AG04449 (cell line): ENCODE results near the gene PLA2R1.

ENCODE experiments used
- CTCF ChIA-PET: fragments of 350-600 bp; formaldehyde crosslinking; extraction: SDS; loops from one replicate; lab custom pipeline; 2021; ENCODE audit warnings: antibody characterized with exemption; lab: Yijun Ruan, JAX
- POLR2A ChIA-PET: fragments of 400-600, 350-600 bp; formaldehyde crosslinking; extraction: SDS; loops from one replicate; lab custom pipeline; 2020; ENCODE audit warnings: antibody characterized with exemption, inconsistent platforms; lab: Yijun Ruan, JAX
- DNase-seq: peaks from one replicate; pipeline ENCODE4 v3.0.0-alpha.2; 2010; ENCODE audit warnings: low read depth, low spot score
- H3K4me3 ChIP-seq: 2 replicates; pipeline ENCODE4 v1.5.1; 2011; ENCODE audit warnings: low read depth, mild to moderate bottlenecking, control low read depth, low read length
- TF ChIP-seq, protein P1 (sequence below): IDR thresholded peaks from one replicate; pipeline ENCODE4 v1.5.1; 2011; ENCODE audit warnings: mild to moderate bottlenecking, moderate library complexity, low read length, control low read depth, inconsistent platforms; ENCODE audit not compliant: insufficient read depth; ENCODE audit errors: missing control alignments

The PLA2R1 gene

GRCh38 chr2:159933727-159934049 is 128.7 kb downstream of the PLA2R1 start:
- TF ChIP-seq, protein P1, sequence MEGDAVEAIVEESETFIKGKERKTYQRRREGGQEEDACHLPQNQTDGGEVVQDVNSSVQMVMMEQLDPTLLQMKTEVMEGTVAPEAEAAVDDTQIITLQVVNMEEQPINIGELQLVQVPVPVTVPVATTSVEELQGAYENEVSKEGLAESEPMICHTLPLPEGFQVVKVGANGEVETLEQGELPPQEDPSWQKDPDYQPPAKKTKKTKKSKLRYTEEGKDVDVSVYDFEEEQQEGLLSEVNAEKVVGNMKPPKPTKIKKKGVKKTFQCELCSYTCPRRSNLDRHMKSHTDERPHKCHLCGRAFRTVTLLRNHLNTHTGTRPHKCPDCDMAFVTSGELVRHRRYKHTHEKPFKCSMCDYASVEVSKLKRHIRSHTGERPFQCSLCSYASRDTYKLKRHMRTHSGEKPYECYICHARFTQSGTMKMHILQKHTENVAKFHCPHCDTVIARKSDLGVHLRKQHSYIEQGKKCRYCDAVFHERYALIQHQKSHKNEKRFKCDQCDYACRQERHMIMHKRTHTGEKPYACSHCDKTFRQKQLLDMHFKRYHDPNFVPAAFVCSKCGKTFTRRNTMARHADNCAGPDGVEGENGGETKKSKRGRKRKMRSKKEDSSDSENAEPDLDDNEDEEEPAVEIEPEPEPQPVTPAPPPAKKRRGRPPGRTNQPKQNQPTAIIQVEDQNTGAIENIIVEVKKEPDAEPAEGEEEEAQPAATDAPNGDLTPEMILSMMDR: no peak
- DNase-seq: no peak
- POLR2A ChIA-PET: no interaction called here
- CTCF ChIA-PET: no interaction called here
- no peak overlapping the region for H3K4me3 ChIP-seq

GRCh38 chr2:159933040-159933726 is 129.2 kb downstream of the PLA2R1 start:
- TF ChIP-seq, protein P1: no peak
- no peak overlapping the region for H3K4me3 ChIP-seq
- no peak for DNase-seq
- CTCF ChIA-PET: no interaction called here
- POLR2A ChIA-PET: no interaction called here

DNA sequence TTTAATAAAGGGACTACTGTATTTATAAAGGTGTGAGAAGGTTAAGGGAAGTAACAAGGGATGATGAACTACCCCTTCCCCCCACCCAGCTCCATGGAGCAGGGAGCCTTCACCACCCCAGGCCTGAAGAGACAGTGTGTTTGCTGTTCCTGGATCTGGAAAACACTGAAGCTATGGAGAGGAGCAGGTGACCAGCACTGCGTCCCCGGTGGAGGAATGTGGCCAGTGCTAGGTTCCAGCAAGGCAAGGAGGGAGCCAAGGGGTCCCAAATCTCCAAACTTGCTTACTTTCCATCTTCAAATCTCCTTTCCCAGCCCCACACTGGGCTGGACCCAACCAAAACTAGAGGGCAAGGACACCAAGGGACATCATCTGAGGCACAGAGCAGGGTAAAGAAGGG is 135.7 kb downstream of the PLA2R1 start:
- DNase-seq: no peak
- H3K4me3 ChIP-seq: no peak overlapping the region
- TF ChIP-seq, protein P1: no peak
- ChIA-PET POLR2A (no interaction called here), CTCF (no interaction called here)

DNA sequence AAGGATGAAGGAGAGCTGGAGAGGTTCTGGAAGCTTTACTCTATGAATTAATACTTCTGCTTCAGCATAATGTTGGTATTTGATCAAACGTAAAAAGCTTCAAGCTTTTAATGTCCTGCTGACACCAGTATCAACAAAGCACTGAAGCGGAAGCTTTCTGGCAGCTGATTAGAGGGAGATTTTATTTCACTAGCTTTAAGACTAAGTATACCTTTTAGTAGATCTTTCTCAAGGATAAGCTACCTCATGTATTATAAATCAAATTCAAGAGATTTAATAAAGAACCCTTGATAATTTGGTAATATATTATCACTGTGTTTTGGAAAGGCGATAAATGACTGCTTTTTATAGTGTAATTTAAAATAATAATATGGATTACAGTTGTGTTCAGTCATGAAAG is 136.4 kb downstream of the PLA2R1 start:
- H3K4me3 ChIP-seq: no peak overlapping the region
- POLR2A ChIA-PET: no interaction called here
- TF ChIP-seq, protein P1: no peak
- DNase-seq: no peak
- CTCF ChIA-PET: no interaction called here

DNA sequence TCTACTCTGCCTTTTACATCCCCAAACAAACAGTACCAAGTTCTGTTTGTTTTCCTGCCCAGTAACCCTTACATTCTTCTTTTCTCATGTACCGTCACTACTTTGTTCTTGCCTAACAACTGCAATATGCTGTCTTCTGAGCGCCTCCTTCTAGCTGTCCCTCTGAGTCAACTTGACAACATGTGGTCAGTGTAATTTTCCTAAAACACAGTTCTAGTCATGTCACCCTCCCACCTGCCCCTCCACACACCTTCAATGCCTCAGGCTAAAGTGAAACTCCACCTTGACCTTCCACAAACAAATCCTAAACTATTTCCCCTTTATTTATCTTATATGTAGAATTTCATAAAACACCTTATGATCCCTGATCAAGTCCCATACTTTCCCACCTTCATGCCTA is 139.9 kb downstream of the PLA2R1 start:
- TF ChIP-seq, protein P1: no peak
- POLR2A ChIA-PET: no interaction called here
- CTCF ChIA-PET: no interaction called here
- DNase-seq: no peak
- no peak overlapping the region for H3K4me3 ChIP-seq

DNA sequence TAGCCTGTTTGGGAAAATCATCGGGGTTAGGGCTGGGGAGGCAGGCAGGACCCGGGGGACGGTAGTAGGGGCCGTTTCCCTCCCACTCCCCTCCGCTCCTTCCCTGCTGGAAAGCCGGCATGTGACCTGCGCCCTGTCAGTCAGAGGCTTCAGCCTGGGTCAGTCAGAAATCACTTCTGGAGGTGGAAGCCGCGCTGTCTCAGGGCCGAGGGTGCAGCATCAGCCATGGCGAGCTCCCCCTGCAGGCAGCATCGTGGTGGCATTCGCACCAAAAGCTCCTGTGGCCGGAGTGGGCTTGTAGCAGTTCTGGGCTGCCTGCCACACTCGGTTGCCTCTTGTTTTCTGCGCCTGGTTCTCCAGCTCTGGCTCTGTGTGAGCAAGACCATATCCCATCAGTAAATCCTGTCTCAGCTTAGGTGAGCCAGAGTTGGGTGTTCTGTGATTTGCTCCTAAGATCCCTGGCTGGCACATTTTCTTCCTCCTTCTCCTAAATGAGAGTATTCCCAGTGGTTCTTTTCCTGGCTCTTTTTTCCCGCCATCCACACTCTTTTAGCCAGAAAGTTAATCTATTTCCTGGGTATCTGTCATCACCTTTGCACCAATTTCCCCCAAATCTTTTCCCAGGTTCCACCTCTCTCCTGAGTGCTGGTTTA is 140.5 kb downstream of the PLA2R1 start:
- POLR2A ChIA-PET: no interaction called here
- TF ChIP-seq, protein P1: peak; percentile 33
- no peak overlapping the region for H3K4me3 ChIP-seq
- DNase-seq: no peak
- CTCF ChIA-PET: no interaction called here
